ENCODE measurements around the gene MSI2.

Gene MSI2

DNA sequence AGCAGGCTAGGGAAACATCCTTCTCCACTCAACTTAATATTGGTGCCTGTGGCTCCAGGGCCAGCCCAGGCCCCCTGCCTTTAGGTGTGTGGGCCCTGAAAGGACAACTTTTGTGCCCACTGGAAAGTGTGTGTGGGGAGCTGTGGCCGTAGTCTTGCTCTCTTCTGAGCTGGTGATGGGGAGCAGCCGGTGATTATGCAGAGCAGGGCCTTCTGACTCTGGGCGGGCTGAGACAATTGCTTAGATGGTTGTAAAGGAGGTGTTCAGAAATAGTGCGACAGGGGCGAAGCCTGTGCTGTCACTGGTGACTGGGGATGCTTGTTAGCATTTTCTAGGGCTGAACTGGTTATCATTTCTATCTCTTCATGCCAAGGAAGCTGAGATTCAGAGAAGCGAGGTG is 62.6 kb downstream of the MSI2 start:
- DNase-seq (ENCODE audit: low read depth), result no peak

DNA sequence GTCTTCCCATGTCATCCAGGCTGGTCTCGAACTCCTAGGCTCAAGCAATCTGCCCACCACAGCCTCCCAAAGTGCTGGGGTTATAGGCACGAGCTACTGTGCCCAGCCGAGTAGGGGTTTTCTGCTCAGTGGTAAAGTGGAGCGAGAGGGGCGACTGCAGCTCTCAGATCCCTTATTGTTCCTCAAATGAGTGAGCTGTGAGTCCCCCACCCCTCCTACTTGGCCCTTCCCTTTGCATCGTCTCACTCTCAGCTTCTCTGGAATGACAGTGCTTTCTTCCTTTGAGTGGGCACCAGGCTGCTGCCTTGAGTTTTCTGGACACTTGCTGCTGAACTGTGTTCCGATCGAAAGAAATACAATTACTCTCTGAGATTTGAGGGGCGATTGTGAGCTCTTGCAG is 63.5 kb downstream of the MSI2 start:
- DNase-seq (ENCODE audit: low read depth), result no peak

DNA sequence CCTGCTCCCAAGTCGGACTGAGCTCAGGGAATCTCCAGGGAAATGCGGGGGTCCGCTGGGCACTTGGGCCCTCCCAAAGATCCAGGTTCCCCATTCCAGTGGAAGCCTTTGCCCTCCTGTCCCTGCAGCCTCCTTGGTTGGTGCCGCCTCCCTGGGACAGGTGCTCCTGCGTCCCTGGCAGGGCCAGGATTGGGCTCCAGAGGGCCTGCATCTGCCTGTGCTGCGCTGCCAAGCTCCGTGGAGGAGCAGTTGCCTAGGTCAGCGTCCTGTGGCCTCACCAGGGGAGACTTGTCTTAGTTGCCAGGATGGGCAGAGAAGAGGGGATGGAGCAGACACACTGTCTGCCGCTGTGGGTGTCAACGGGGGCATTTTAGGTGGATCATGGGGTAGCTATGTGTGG is 67.1 kb downstream of the MSI2 start:
- DNase-seq (ENCODE audit: low read depth), result no peak

DNA sequence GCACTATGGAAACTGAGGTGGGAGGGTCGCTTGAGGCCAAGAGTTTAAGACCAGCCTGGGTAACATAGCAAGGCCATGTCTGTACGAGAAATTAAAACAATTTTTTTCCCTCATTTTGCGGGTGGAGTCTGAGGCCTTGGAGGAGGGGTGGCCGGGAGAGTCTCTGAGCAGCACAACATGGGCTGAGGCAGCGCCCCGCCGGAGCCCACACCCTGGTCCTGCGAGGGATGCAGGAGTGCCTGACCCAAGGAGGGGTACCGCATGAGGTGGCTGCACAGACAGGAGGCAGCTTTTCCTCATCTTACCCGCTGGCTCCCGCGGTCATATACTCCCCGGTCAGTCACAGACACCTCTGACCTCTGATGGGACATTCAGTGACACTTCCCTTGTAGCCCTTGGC is 67.7 kb downstream of the MSI2 start:
- DNase-seq (ENCODE audit: low read depth), result no peak

DNA sequence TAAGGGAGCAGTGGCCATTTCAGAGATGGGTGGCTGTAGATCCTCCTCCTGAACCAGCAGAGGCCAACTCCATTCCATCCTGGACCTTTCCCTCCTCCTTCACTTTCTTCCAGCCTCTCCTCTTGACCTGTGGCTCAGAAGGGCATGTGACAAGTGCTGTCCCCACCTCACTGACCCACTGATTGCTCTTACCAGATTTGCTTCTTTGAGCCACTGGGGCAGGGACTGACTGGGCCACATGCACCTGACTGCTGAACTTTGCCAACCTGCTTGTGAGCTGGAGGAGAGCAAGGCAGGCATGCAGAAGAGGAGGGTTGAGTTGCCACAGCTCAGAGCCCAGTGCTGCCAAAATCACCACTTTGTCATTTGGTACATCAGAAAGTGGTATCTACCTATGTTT is 68.3 kb downstream of the MSI2 start:
- no peak for DNase-seq (ENCODE audit: low read depth)

DNA sequence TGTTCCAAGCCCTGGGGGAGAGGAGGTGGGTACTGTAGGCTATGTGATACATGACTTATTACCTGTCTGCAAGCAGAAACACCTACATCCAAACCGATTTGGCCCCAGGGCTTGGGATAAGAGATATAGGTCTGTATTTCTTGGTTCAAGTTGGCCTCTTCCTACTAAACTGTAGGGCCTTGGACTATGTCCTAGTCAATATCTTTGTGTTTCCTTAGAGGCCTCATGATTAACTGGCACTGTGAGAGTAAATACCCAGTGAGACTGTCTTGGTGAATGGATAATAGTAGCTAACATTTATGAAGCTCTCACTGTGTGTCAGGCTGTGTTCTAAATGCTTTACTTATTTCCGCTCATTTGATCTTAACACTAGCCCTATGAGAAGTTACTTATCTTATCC is 70.0 kb downstream of the MSI2 start:
- DNase-seq (ENCODE audit: low read depth), result no peak

DNA sequence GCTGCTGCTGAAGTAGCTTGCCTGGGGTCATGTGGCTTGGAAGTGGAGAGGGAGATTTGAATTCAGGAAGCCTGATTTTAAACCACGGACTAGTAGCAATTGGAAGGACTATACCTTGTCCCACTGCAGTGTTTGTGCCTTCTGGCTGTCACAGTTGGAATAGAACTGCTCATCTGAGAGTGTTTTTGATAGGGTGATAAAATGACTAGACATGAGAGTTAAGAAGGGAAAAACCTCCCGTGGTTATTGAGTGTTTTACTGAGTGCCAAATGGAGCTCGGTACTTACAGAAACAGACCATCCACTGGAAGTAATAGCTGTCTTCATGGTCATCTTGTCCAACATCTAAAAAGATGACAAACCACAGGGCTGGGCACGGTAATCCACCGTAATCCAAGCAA is 70.4 kb downstream of the MSI2 start:
- no peak for DNase-seq (ENCODE audit: low read depth)

DNA sequence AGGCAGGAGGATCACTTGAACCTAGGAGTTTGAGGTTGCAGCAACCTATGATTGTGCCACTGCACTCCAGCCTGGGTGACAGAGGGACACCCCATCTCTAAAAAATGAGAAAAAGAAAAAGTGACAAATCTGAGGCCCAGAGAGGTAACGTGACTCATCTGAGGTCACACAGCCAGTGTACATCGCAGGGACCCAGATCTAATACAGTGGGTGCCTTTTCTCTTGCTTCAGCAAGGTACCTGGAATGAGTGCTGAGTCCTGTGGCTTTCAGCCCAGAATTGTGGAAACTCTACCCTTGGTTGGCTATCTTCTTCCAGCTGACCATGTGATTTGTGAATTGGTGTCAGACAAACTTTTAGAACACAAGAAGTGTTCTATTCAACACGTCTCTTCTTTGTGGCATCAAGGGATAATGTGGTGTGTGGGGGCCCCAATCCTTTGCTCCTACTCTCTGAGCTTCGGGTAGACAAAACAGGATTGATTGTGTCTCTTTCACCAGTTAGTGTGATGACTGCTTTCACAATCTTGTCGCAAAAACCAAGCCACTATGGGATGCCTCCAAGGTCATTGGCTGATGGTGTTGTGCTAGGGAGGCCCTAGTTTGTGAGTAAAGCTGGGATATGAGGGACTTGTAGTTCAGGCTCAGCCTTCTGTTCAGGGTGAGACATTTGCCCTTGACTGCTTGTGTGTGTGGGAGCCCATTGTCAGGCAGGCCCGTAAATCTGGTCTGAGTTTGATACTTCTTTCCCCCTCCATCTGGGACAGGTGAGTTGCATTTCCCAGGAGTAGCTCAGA is 71.0 kb downstream of the MSI2 start:
- no peak for DNase-seq (ENCODE audit: low read depth)

DNA sequence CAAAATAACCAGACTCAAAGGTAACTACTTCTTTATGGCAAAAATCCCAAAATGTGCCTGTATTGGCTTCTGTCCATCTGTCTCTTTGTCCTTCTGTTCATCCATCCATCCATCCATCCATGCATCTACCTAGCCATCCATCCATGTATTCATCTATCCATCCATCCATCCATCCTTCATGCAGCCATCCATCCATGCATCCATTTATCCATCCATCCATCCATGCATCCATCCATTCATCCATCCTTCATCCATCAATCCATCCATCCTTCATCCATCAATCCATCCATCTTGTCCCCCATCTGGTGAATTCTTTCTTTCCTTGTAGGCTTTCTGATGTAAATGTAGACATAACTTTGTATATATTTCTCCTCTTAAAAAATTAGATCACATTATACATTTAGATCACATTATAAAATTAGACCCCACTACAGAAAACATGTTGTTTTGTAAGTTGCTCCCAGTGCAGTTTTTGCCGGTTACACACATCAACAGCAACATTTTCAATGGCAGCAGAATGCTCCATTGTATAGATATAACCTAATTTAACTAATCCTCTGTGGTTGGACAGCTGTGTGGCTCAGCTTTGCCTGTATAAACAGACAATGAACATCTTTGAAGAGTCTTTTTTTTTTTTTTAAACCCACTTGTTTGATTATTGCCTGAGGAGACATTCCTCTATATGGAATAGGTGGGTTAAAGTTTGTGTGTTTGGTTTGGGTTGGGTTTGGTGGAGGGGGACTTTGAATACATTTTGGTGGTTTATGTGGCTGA is 72.0 kb downstream of the MSI2 start:
- DNase-seq (ENCODE audit: low read depth), result no peak

DNA sequence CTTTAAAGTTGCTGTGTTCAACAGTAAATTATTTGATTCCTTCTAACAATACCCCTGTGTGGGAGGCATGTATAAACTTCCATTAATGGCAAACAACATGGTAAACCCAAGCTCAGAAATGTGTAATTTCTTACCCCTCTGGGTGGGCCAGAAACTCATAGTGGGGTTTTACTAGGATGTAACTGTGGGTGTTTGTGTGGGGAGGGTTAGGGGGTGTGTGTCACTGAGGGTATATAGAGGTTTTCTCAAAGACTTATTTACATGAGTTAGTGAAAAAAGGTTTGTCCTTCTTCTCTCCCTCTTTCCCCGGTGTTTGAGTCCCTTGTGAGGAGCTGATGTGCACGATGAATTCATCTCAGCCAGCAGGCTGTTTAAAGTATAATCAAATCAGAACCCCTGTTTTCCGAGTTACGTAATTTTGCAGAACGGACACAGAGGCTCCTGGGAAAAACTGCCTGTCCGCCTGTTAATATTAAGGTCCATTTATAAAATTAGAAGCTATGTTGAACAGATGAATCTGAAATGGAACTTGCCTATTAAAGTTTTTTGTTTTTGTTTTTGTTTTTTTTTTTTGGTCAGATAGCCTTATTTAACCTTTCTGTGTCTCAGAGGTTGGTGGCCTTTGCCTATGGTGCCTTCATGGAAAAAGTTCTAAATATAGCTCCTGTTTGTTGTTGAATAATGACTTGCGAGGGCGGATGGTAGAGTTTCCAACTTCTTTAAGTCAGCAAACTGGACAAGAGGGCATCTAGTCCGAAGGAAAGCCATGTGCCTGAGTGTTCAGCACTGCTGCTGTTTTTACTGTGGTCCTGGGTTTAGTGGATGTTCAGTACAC is 73.3 kb downstream of the MSI2 start:
- no peak for DNase-seq (ENCODE audit: low read depth)

DNA sequence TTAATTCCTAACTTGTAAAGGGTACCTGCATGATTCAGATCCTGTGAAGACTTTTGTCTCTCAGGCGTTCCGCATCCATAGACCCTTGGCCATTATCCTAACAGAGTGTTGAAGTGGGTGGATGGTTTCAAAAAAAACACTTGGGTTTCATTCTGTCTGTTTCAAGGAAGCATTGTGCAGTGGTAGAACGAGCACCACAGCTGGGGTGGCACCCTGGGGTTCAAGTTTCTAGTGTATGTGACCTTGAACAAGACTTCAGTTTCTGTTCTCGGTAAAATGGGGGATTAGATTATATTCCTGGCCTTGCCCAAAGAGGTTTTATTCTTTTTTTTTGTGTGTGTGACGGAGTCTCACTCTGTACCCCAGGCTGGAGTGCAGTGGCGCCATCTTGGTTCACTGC is 74.3 kb downstream of the MSI2 start:
- DNase-seq (ENCODE audit: low read depth), result no peak

DNA sequence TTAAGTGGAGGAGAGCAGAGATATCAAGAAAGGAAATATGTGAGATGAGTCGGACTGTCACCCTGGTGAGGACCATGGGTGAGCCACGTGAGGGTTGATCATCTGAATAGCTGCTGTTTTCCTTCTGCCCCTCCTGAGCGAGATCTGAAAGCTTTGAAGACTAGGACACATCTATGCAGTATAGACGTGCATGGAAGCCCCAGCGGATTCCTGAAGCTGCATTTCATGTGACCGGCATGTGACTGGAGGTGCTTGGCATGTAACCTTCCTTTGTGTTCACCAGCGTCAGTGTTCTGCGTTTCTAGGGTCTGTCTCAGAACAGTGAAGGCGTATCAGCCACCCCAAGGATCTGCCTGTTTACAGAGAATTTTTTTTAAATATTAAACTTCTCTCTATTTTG is 75.1 kb downstream of the MSI2 start:
- no peak for DNase-seq (ENCODE audit: low read depth)

DNA sequence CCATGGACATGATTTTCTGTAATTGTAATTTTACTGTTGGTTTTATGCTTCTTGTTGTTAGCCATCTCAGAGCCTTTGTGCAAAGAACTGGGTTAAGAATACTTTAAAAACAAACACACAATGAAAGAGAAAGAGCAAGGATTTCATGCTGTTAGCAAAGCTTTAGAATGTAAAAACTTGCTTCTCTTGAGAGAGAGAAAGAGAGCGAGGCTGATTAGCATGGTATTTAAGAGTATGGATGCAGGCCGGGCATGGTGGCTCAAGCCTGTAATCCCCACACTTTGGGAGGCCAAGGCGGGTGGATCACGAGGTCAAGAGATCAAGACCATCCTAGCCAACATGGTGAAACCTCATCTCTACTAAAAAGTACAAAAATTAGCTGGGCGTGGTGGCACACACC is 76.2 kb downstream of the MSI2 start:
- no peak for DNase-seq (ENCODE audit: low read depth)

DNA sequence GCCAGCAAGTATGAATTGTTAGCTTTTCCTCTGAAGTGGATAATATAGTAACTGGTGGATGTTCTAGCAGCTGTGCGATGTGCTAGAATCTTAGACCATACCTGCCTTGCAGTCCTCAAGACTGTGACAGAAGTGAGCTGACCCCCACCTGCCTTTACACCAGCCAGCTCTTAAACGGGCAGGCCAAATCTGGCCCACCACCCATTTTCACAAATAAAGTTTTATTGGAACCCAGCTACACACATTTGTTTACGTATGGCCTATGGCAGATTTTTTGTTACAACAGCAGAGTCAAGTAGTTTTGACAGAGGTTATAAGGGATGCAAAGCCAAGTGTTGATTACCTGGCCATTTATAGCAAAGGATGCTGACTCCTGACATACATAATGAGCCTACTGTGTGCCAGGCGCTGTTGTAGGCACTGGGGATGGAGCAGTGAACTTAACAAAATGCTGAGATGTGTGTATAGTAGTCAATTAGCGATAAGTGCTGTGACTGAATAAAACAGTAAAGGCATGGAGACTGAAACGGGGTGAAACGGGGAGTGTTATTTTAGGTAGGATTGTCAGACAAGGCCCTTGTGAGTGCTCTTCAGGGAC is 79.0 kb downstream of the MSI2 start:
- no peak for DNase-seq (ENCODE audit: low read depth)

DNA sequence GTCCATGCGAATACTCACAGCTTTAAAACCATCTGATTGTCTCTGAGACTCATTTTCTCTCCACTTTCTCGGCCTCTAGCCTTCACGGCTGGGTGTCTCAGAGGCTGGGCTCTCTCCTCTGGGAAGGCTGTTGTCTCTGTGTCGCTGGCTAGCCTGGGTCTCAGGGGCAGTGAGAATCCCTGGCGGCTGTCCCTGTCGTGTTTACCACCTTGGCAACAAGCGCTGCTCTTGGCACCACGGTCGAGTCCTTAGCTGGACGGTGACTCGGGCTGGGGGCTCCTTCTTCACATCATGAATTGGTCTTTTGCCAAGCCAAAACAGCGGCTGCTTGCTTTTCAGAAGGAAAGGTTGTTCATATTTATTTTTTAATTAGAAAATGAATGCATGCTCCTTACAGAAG is 81.1 kb downstream of the MSI2 start:
- no peak for DNase-seq (ENCODE audit: low read depth)

DNA sequence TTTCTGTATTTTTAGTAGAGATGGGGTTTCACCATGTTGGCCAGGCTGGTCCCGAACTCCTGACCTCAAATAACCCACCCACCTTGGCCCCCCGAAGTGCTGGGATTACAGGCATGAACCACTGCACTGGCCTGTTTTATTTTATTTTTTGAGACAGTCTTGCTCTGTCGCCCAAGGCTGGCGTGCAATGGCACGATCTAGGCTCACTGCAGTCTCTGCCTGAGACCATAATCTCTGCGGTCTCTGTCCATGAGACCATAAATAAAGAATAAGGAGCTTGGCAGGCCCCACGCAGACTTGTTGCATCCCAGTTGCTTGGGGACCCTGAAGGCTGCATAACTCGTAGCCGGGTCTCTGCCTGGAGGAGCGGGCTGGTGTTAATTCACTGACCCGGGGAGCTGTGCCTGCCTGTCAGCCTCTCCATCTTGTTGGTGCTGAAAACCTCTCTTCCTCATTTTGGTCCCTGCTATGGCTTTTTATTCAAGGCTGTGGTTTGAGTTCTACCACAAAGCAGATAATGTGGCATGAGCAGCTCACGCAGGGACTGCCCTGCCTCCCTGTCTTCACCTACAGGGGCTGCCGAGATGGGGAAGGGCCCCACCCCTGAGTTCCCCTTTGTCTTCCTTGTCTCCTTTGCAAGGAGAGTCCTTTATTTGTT is 82.1 kb downstream of the MSI2 start:
- DNase-seq (ENCODE audit: low read depth), result no peak

DNA sequence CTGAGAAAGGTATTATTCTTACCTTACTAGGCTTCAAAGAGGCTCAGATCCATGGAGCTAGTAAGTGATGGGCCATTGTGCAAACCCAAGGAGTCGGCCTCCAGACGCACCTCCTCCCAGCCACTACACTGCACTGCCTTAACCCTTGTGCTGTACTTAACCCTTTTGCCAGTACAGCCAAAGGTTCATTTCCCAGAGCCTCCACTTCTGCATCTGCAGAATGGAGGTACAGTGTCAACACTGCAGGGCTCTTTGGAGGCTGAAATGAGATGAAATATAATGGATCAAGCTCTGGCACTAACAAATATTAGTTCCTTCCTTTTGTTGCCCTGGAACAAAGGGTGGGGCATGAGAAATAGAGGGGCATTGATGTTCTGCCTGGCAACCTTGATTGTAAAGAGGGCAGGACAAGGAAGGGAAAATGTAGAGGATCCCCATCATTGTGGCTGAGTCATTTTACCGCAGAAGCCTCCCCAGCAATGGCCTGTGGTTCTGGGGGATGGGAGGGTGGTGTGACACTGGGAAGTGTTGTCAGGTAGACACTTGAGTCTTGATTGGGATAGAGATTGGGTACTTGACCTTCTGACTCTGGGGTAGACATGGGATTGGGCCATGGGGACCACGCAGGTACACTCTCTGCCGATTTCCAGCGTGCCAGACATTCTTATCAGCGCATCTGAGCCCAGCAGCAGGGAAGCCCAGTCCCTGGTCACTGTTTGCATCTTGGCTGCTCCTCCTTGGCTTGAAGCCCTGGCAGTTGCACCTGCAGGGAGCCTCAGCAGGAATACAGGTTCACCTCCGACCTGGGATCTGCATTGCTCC is 84.0 kb downstream of the MSI2 start:
- no peak for DNase-seq (ENCODE audit: low read depth)

DNA sequence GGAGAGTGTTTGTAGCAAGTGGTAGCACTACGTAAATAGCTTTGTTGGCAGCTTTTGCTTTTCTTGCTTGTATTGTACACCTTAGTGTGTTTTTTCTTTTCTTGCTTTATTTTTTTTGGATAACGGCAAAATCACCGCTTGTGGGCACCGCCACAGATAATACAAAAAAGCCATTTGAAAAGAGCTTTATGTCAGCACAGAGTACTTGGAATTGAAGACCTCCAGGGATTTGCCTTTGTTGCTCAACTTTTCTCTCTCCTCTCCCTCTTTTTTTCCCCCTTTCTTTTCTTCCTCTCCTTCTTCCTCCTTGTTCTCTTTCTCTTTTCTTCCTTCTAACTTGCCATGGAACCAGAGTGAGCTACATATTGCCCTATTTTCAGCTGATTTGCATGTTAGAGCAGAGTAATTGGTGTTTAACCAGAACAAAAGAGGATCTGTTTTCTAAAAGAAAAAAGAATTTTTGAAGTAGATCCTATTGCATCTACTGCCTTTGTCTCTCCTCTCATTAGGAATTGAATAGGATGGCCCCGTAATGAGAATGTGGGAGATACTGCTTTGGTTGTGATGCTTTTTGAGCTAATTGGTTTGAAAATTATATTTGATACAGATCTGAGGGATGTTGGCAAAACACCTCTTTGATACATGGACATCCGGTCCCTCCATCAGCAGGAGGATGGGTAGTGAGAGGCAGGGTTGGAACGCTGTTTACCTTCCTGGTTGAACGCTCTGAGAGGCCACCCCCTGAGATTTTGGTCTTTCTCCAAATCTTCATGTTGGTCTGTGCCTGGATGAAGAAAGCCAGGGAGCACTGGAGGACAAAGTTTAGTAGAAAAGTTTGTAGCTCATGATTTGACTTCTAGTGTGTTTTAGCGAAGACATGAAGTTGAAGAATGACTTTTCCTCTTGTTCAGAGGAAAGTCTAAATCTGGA is 85.6 kb downstream of the MSI2 start:
- DNase-seq (ENCODE audit: low read depth), result no peak

DNA sequence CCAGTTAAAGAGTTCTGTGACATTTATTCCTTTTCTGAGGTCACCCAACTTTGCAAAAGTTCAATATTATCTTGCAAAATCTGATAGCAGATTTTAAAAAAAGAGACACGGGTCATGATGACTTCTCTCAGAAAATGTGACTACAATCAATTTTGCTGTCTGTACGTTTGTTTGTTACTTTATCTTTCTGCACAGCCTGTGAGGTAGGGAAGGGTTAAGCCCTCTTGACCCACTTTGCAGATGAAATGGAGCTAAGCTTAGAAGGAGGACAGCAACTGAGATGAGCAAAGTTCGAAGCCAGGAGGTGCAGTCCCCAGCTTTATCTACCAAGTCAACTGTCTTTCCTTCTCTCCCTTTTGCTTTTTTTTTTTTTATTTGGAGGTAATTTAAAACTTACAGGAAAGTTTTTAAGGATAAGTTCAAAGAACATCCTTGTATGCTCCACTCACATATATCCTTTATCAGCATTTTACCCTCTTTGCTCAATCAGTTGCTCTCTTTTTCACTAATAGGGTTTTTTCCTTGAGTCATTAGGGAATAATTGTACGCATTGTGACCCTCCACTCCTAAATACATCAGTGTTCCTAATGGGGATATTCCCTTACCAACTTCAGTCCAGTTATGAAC is 86.8 kb downstream of the MSI2 start:
- DNase-seq (ENCODE audit: low read depth), result no peak

All from activated T-helper 1 cell treated with Interleukin-2 at 50 U/mL for 16 hours (primary cell).